A673 (cell line): Measurements from ENCODE around the gene IFNLR1. TPM values are rescaled to one million over a fixed set of nuclear protein-coding genes. Genes with fewer than 3 reads are reported as not detected.

ENCODE experiments used
- BruUV-seq: library from RNA; stranded (reverse); fragments of 400-500 nt; replicated peaks from 2 replicates; lab custom pipeline; 2021; lab: Mats Ljungman, UMichigan
- CTCF ChIA-PET: fragments of 300-600 bp; sonication (Branson Sonifier 250); formaldehyde crosslinking; loops from one replicate; lab custom pipeline; 2022; ENCODE audit warnings: antibody characterized with exemption; lab: Charles Lee
- POLR2A ChIA-PET: fragments of 300-600 bp; sonication (Branson Sonifier 250); formaldehyde crosslinking; loops from one replicate; lab custom pipeline; 2022; ENCODE audit warnings: antibody characterized with exemption; ENCODE audit not compliant: low non-redundant PET; lab: Charles Lee
- DNase-seq: peaks from one replicate; pipeline ENCODE4 v3.0.0-alpha.2; 2015; ENCODE audit warnings: low spot score
- H3K27ac ChIP-seq: fragments of 200-600 bp; sonication (generic); 2 replicates; pipeline ENCODE4 v1.5.1; 2016; ENCODE audit warnings: mixed run types, low read depth, mild to moderate bottlenecking, mixed read lengths, antibody characterized with exemption, low read length; ENCODE audit not compliant: poor library complexity, severe bottlenecking
- H3K27me3 ChIP-seq: fragments of 200-600 bp; sonication (generic); replicated peaks from 2 replicates; pipeline ENCODE4 v1.6.1; 2017; ENCODE audit warnings: mixed run types, low read depth, mild to moderate bottlenecking, mixed read lengths, antibody characterized with exemption, low read length; ENCODE audit not compliant: insufficient read depth, poor library complexity
- H3K36me3 ChIP-seq: fragments of 200-600 bp; sonication (generic); 2 replicates; pipeline ENCODE4 v1.6.1; 2016; ENCODE audit warnings: mixed run types, mild to moderate bottlenecking, mixed read lengths, antibody characterized with exemption, low read length; ENCODE audit not compliant: insufficient read depth, poor library complexity, severe bottlenecking
- H3K4me1 ChIP-seq: fragments of 200-600 bp; sonication (generic); 2 replicates; pipeline ENCODE4 v1.6.1; 2017; ENCODE audit warnings: mixed run types, mild to moderate bottlenecking, mixed read lengths, antibody characterized with exemption, low read length; ENCODE audit not compliant: insufficient read depth, poor library complexity, severe bottlenecking
- H3K4me3 ChIP-seq: fragments of 200-600 bp; sonication (generic); 2 replicates; pipeline ENCODE4 v1.5.1; 2016; ENCODE audit warnings: low read depth, mixed run types, mild to moderate bottlenecking, mixed read lengths, low read length; ENCODE audit not compliant: poor library complexity, severe bottlenecking
- H3K9me3 ChIP-seq: fragments of 200-600 bp; sonication (generic); 2 replicates; pipeline ENCODE4 v1.6.1; 2016; ENCODE audit warnings: mixed run types, low read depth, mild to moderate bottlenecking, mixed read lengths, antibody characterized with exemption, low read length; ENCODE audit not compliant: poor library complexity, severe bottlenecking
- EZH2 ChIP-seq: fragments of 200-600 bp; sonication (generic); IDR thresholded peaks from 2 replicates; pipeline ENCODE4 v1.6.1; 2017; ENCODE audit warnings: borderline replicate concordance, low read depth, mild to moderate bottlenecking, mixed read lengths, antibody characterized with exemption, low read length; ENCODE audit not compliant: poor library complexity, severe bottlenecking
- intact Hi-C: fragments of 100-400 bp; cut with micrococcal nuclease; formaldehyde crosslinking; loops from one replicate; pipeline ENCODE4 v1.10.0; 2022; ENCODE audit not compliant: unreplicated experiment
- total RNA-seq: library from RNA; stranded (reverse); gene quantifications from 2 replicates; pipeline ENCODE4 v1.2.3, GENCODE V29; 2021
- TF ChIP-seq, protein P1 (sequence below): fragments of 300-800, 200-600 bp; sonication (generic); conservative IDR thresholded peaks from 2 replicates; pipeline ENCODE4 v1.5.1; 2017; ENCODE audit warnings: low read depth, mild to moderate bottlenecking, antibody characterized with exemption, low read length, moderate library complexity, mixed read lengths

Gene IFNLR1
- total RNA-seq, 1 experiment from 2014 or later, result 2.0 TPM

DNA sequence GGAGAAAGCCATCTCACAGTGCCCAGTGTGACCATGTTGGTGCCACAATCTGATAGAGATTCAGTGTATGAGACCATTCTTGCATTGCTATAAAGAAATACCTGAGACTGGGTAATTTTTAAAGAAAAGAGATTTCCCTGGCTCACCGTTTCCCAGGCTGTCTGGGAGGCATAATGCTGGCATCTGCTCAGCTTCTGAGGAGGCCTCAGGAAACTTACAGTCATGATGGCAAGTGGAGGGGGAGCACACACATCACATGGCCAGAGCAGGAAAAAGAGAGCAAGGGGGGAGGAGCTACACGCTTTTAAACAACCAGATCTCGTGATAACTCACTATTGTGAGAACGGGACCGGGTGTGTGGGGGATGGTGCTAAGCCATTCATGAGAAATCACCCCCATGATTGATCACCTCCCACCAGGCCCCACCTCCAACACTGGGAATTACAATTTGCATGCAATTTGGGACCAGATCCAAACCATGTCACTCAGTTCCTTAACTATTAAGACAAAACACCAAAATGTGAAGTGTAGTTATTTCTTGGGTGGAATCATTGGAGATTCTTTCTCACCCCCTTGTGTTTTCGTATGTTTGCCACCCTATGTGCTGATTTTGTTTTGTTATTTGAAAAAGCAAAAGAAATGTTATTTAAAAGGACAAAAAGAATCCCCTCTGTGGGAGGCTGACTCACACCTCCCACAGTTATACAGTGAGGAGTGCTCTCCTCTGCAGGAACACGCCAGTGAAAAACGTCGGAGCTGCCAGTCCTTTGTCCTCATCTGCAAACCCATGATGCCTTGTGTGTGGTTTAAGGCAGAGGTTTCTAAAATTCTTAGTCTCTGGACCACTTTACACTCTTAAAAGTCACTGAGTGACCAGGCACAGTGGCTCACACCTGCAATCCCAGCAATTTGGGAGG, 46.9 kb upstream of the IFNLR1 start:
- no peaks in the 10 kb centered on the region for H3K9me3 ChIP-seq
- H3K27ac ChIP-seq, result no peak overlapping the region
- H3K36me3 ChIP-seq, result no peaks in the 10 kb centered on the region
- ChIA-PET POLR2A (no interaction called here), CTCF (interaction anchor here (0.7 kb wide), 1 partner anchor 17 kb away, joined by 4 read pairs; no protein-coding TSS in a partner anchor)
- intact Hi-C loops, result no loop called here
- H3K27me3 ChIP-seq, result no peaks in the 10 kb centered on the region
- no peaks in the 10 kb centered on the region for H3K4me1 ChIP-seq
- TF ChIP-seq EZH2, result no peak
- TF ChIP-seq, protein P1, sequence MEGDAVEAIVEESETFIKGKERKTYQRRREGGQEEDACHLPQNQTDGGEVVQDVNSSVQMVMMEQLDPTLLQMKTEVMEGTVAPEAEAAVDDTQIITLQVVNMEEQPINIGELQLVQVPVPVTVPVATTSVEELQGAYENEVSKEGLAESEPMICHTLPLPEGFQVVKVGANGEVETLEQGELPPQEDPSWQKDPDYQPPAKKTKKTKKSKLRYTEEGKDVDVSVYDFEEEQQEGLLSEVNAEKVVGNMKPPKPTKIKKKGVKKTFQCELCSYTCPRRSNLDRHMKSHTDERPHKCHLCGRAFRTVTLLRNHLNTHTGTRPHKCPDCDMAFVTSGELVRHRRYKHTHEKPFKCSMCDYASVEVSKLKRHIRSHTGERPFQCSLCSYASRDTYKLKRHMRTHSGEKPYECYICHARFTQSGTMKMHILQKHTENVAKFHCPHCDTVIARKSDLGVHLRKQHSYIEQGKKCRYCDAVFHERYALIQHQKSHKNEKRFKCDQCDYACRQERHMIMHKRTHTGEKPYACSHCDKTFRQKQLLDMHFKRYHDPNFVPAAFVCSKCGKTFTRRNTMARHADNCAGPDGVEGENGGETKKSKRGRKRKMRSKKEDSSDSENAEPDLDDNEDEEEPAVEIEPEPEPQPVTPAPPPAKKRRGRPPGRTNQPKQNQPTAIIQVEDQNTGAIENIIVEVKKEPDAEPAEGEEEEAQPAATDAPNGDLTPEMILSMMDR, result no peak
- DNase-seq, result peak; percentile 37
- BruUV-seq, result no TSS peak
- no peak overlapping the region for H3K4me3 ChIP-seq

- BruUV-seq, result no TSS peak
- CTCF ChIA-PET, result no interaction called here
These were observed 44.6 kb upstream of the IFNLR1 start for GRCh38 chr1:24231701-24232100.

GRCh38 chr1:24228311-24228710, 41.2 kb upstream of the IFNLR1 start:
- intact Hi-C loops, result no loop called here
- no peak for DNase-seq
- H3K36me3 ChIP-seq, result no peaks in the 10 kb centered on the region
- CTCF ChIA-PET, result no interaction called here
- H3K27me3 ChIP-seq, result no peaks in the 10 kb centered on the region
- TF ChIP-seq EZH2, result no peak
- TF ChIP-seq, protein P1, result no peak
- no peaks in the 10 kb centered on the region for H3K4me1 ChIP-seq
- POLR2A ChIA-PET, result no interaction called here
- H3K4me3 ChIP-seq, result no peak overlapping the region
- no peak overlapping the region for H3K27ac ChIP-seq
- H3K9me3 ChIP-seq, result no peaks in the 10 kb centered on the region
- BruUV-seq, result no TSS peak

More at GRCh38 chr1:24231701-24232100, 44.6 kb upstream of the IFNLR1 start:
- H3K4me3 ChIP-seq, result no peak overlapping the region
- H3K9me3 ChIP-seq, result no peaks in the 10 kb centered on the region
- intact Hi-C loops, result no loop called here
- H3K36me3 ChIP-seq, result no peaks in the 10 kb centered on the region
- no peak for TF ChIP-seq EZH2
- TF ChIP-seq, protein P1, result no peak
- DNase-seq, result no peak
- H3K27ac ChIP-seq, result no peak overlapping the region
- POLR2A ChIA-PET, result no interaction called here
- no peaks in the 10 kb centered on the region for H3K27me3 ChIP-seq
- H3K4me1 ChIP-seq, result no peaks in the 10 kb centered on the region
